ENCODE measurements around the gene PODN. TPM values are rescaled to one million over a fixed set of nuclear protein-coding genes. Genes with fewer than 3 reads are reported as not detected.

Gene PODN
- total RNA-seq, 4 donors from 2014 or later, result 78.6 to 150 (median 113) TPM

- intact Hi-C loops (cut with DNase I), result no loop called here
- Histone ChIP-seq H3K27me3 (no peaks in the 10 kb centered on the region), H3K27ac (replicated peaks in 1 of 4) (no peak overlapping the region), H3K36me3 (peaks cover 0 to 27% (median 8%) of the 10 kb centered on the region in 4 donors), H3K9me3 (no peaks in the 10 kb centered on the region), H3K4me3 (no peak overlapping the region), H3K4me1 (peaks cover 0 to 16% (median 6%) of the 10 kb centered on the region in 4 donors)
- no peak for DNase-seq (ENCODE audit: extremely low spot score)
- WGBS, result 88% methylated on average over 8 of the region's 8 CpGs
- no peak for TF ChIP-seq EP300 (IDR thresholded peaks at IDR 0.05)
- no peak for TF ChIP-seq POLR2A (IDR thresholded peaks at IDR 0.05; ENCODE audit: low read depth)
- TF ChIP-seq, protein P1, sequence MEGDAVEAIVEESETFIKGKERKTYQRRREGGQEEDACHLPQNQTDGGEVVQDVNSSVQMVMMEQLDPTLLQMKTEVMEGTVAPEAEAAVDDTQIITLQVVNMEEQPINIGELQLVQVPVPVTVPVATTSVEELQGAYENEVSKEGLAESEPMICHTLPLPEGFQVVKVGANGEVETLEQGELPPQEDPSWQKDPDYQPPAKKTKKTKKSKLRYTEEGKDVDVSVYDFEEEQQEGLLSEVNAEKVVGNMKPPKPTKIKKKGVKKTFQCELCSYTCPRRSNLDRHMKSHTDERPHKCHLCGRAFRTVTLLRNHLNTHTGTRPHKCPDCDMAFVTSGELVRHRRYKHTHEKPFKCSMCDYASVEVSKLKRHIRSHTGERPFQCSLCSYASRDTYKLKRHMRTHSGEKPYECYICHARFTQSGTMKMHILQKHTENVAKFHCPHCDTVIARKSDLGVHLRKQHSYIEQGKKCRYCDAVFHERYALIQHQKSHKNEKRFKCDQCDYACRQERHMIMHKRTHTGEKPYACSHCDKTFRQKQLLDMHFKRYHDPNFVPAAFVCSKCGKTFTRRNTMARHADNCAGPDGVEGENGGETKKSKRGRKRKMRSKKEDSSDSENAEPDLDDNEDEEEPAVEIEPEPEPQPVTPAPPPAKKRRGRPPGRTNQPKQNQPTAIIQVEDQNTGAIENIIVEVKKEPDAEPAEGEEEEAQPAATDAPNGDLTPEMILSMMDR (IDR thresholded peaks at IDR 0.05), result no peak
- TF ChIP-seq POLR2AphosphoS5 (IDR thresholded peaks at IDR 0.05), result no peak
Observed at GRCh38 chr1:53084589-53084971, 22.6 kb downstream of the PODN start.

- Histone ChIP-seq H3K27me3 (no peaks in the 10 kb centered on the region), H3K4me1 (peaks cover 0 to 17% (median 6%) of the 10 kb centered on the region in 4 donors), H3K27ac (replicated peaks in 1 of 4) (no peak overlapping the region), H3K4me3 (no peak overlapping the region), H3K36me3 (peaks cover 0 to 24% (median 8%) of the 10 kb centered on the region in 4 donors), H3K9me3 (no peaks in the 10 kb centered on the region)
- intact Hi-C loops (cut with DNase I), result no loop called here
- TF ChIP-seq EP300 (IDR thresholded peaks at IDR 0.05) (no peak), POLR2AphosphoS5 (IDR thresholded peaks at IDR 0.05) (no peak), POLR2A (IDR thresholded peaks at IDR 0.05; ENCODE audit: low read depth) (no peak)
- TF ChIP-seq, protein P1 (IDR thresholded peaks at IDR 0.05), result no peak
- 80% methylated on average over 3 of the region's 8 CpGs for WGBS
- no peak for DNase-seq (ENCODE audit: extremely low spot score)
Observed at GRCh38 chr1:53085405-53085804, 23.4 kb downstream of the PODN start.

DNA sequence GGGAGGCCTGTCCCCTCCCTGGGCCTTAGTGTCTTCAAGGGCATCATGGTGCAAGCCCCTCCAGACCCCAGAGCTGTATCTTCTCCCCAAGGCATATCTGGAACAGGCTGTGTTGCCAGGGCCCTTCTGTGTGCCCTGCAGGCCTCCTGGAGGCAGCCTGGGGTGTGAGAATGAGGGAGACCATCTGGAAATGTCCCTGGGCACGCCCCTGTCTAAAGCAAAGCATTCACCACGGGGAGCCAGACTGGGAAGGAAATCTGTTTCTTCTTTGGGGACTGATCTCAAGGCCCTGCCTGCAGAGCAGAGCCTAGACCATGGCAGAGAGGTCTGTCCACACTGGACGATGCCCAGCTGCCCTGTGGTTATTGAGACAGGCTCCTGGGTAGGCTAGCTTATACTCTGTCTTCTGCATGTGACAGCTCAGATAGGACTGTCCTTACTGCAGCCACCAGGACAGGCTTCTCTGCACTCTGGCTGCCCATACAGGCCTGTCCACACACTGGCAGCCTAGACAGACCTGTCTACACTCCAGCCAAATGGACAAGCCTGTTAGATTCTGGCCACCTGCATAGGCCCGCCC lies 24.6 kb downstream of the PODN start:
- Histone ChIP-seq H3K27me3 (no peaks in the 10 kb centered on the region), H3K9me3 (no peaks in the 10 kb centered on the region), H3K4me3 (no peak overlapping the region), H3K4me1 (peaks cover 0 to 19% (median 9%) of the 10 kb centered on the region in 4 donors), H3K27ac (replicated peaks in 1 of 4) (no peak overlapping the region), H3K36me3 (peaks cover 0 to 17% (median 6%) of the 10 kb centered on the region in 4 donors)
- TF ChIP-seq POLR2A (IDR thresholded peaks at IDR 0.05; ENCODE audit: low read depth), result no peak
- TF ChIP-seq EP300 (IDR thresholded peaks at IDR 0.05), result no peak
- TF ChIP-seq, protein P1 (IDR thresholded peaks at IDR 0.05), result no peak
- no peak for TF ChIP-seq POLR2AphosphoS5 (IDR thresholded peaks at IDR 0.05)
- WGBS, result 91% methylated on average over 1 of the region's 4 CpGs
- intact Hi-C loops (cut with DNase I), result no loop called here
- DNase-seq (ENCODE audit: extremely low spot score), result no peak

GRCh38 chr1:53087332-53088285 lies 25.6 kb downstream of the PODN start:
- Histone ChIP-seq H3K36me3 (peaks cover 0 to 12% (median 2%) of the 10 kb centered on the region in 4 donors), H3K27me3 (no peaks in the 10 kb centered on the region), H3K4me3 (no peak overlapping the region), H3K27ac (replicated peaks in 1 of 4) (no peak overlapping the region), H3K4me1 (peaks cover 0 to 19% (median 9%) of the 10 kb centered on the region in 4 donors), H3K9me3 (no peaks in the 10 kb centered on the region)
- TF ChIP-seq POLR2AphosphoS5 (IDR thresholded peaks at IDR 0.05) (no peak), EP300 (IDR thresholded peaks at IDR 0.05) (no peak), POLR2A (IDR thresholded peaks at IDR 0.05; ENCODE audit: low read depth) (no peak)
- TF ChIP-seq, protein P1 (IDR thresholded peaks at IDR 0.05), result no peak
- no peak for DNase-seq (ENCODE audit: extremely low spot score)
- 81% methylated on average over 14 of the region's 27 CpGs for WGBS
- intact Hi-C loops (cut with DNase I), result no loop called here

Data from esophagus muscularis mucosa (tissue), 4 donors.